H9 (cell line): ENCODE results near the gene THRB. TPM values are rescaled to one million over a fixed set of nuclear protein-coding genes. Genes with fewer than 3 reads are reported as not detected.
A peak's percentile ranks its signal among the peaks of the same experiment; 100 is the strongest.

ENCODE experiments used
- DNase-seq: peaks from one replicate; pipeline ENCODE4 v3.0.0-alpha.2; 2017
- H2AFZ ChIP-seq: one replicate; pipeline ENCODE4 v1.6.1; 2013; ENCODE audit warnings: mild to moderate bottlenecking, low read length, control low read depth, moderate library complexity
- H2AK5ac ChIP-seq: 2 replicates; pipeline ENCODE4 v1.6.1; 2013; ENCODE audit warnings: low read length, control low read depth, mixed read lengths; ENCODE audit not compliant: insufficient read length
- H2BK120ac ChIP-seq: one replicate; pipeline ENCODE4 v1.6.1; 2013; ENCODE audit warnings: low read depth, mild to moderate bottlenecking, low read length, control low read depth, inconsistent platforms; ENCODE audit not compliant: poor library complexity, severe bottlenecking
- H2BK12ac ChIP-seq: 2 replicates; pipeline ENCODE4 v1.6.1; 2013; ENCODE audit warnings: low read length, control low read depth, mixed read lengths, low read depth; ENCODE audit not compliant: insufficient read length
- H2BK15ac ChIP-seq: 2 replicates; pipeline ENCODE4 v1.6.1; 2013; ENCODE audit warnings: low read depth, low read length, control low read depth
- H2BK20ac ChIP-seq: one replicate; pipeline ENCODE4 v1.6.1; 2013; ENCODE audit warnings: low read depth, mild to moderate bottlenecking, low read length, control low read depth, inconsistent platforms; ENCODE audit not compliant: poor library complexity, severe bottlenecking
- H2BK5ac ChIP-seq: 2 replicates; pipeline ENCODE4 v1.6.1; 2013; ENCODE audit warnings: low read length, control low read depth, mixed read lengths; ENCODE audit not compliant: insufficient read length
- H3K14ac ChIP-seq: 2 replicates; pipeline ENCODE4 v1.6.1; 2013; ENCODE audit warnings: low read length, control low read depth; ENCODE audit not compliant: insufficient read depth
- H3K18ac ChIP-seq: 2 replicates; pipeline ENCODE4 v1.6.1; 2013; ENCODE audit warnings: low read depth, mild to moderate bottlenecking, mixed read lengths, low read length, control low read depth; ENCODE audit not compliant: insufficient read length
- H3K23ac ChIP-seq: 2 replicates; pipeline ENCODE4 v1.6.1; 2013; ENCODE audit warnings: low read length, control low read depth, mixed read lengths, low read depth; ENCODE audit not compliant: insufficient read length
- H3K23me2 ChIP-seq: 2 replicates; pipeline ENCODE4 v1.6.1; 2013; ENCODE audit warnings: low read depth, mild to moderate bottlenecking, mixed read lengths, low read length, control low read depth; ENCODE audit not compliant: insufficient read length, poor library complexity, severe bottlenecking
- H3K27ac ChIP-seq: 2 replicates; pipeline ENCODE4 v1.5.1; 2013; ENCODE audit warnings: low read length, control low read depth, mixed read lengths, low read depth; ENCODE audit not compliant: insufficient read length
- H3K27me3 ChIP-seq: 2 replicates; pipeline ENCODE4 v1.6.1; 2013; ENCODE audit warnings: low read length, control low read depth, inconsistent platforms; ENCODE audit not compliant: insufficient read depth
- H3K4ac ChIP-seq: 2 replicates; pipeline ENCODE4 v1.6.1; 2013; ENCODE audit warnings: low read depth, mild to moderate bottlenecking, control low read depth, inconsistent platforms, low read length, moderate library complexity
- H3K4me1 ChIP-seq: 2 replicates; pipeline ENCODE4 v1.6.1; 2013; ENCODE audit warnings: low read length, control low read depth, inconsistent platforms; ENCODE audit not compliant: insufficient read depth
- H3K4me2 ChIP-seq: 2 replicates; pipeline ENCODE4 v1.6.1; 2013; ENCODE audit warnings: low read length, control low read depth, mixed read lengths; ENCODE audit not compliant: insufficient read length, insufficient read depth
- H3K56ac ChIP-seq: 2 replicates; pipeline ENCODE4 v1.6.1; 2013; ENCODE audit warnings: low read depth, mild to moderate bottlenecking, mixed read lengths, low read length, control low read depth; ENCODE audit not compliant: insufficient read length
- H3K79me1 ChIP-seq: 2 replicates; pipeline ENCODE4 v1.6.1; 2013; ENCODE audit warnings: low read depth, mild to moderate bottlenecking, moderate library complexity, low read length, control low read depth, inconsistent platforms; ENCODE audit not compliant: insufficient read depth, poor library complexity, severe bottlenecking
- H3K79me2 ChIP-seq: 2 replicates; pipeline ENCODE4 v1.6.1; 2013; ENCODE audit warnings: low read length, control low read depth, inconsistent platforms; ENCODE audit not compliant: insufficient read depth
- H3K9ac ChIP-seq: 2 replicates; pipeline ENCODE4 v1.6.1; 2013; ENCODE audit warnings: low read length, control low read depth, mixed read lengths; ENCODE audit not compliant: insufficient read length; ENCODE audit errors: extremely low read depth
- H3K9me3 ChIP-seq: one replicate; pipeline ENCODE4 v1.6.1; 2013; ENCODE audit warnings: low read depth, low read length, inconsistent platforms; ENCODE audit not compliant: control insufficient read depth
- H3T11ph ChIP-seq: one replicate; pipeline ENCODE4 v1.6.1; 2013; ENCODE audit warnings: mild to moderate bottlenecking, low read length, control low read depth, inconsistent platforms
- H4K20me1 ChIP-seq: one replicate; pipeline ENCODE4 v1.6.1; 2013; ENCODE audit not compliant: control insufficient read depth, insufficient read length, insufficient read depth
- H4K5ac ChIP-seq: 2 replicates; pipeline ENCODE4 v1.6.1; 2013; ENCODE audit warnings: low read depth, mild to moderate bottlenecking, mixed read lengths, low read length, control low read depth; ENCODE audit not compliant: insufficient read length
- H4K8ac ChIP-seq: replicated peaks from 2 replicates; pipeline ENCODE4 v1.6.1; 2013; ENCODE audit warnings: low read length, control low read depth, mixed read lengths, low read depth; ENCODE audit not compliant: insufficient read length
- H4K91ac ChIP-seq: 2 replicates; pipeline ENCODE4 v1.6.1; 2013; ENCODE audit warnings: low read depth, mild to moderate bottlenecking, moderate library complexity, mixed read lengths, low read length, control low read depth; ENCODE audit not compliant: insufficient read length
- H3K27ac Mint-ChIP-seq, 3 experiments: 2 replicates in 2 of 3; 3 replicates in 1 of 3; pipeline ENCODE4 v1.8.0; 2020 to 2021; ENCODE audit warnings: mixed read lengths in 3 of 3, mild to moderate bottlenecking in 1 of 3, moderate library complexity in 1 of 3
- H3K27me3 Mint-ChIP-seq: 2 replicates; pipeline ENCODE4 v1.8.0; 2021; ENCODE audit warnings: low read depth, mild to moderate bottlenecking, moderate library complexity, mixed read lengths
- H3K36me3 Mint-ChIP-seq, 3 experiments: 2 replicates in 2 of 3; 3 replicates in 1 of 3; pipeline ENCODE4 v1.8.0; 2020 to 2021; ENCODE audit warnings: low read depth in 3 of 3, mixed read lengths in 3 of 3; ENCODE audit not compliant: insufficient read depth in 1 of 3
- H3K4me1 Mint-ChIP-seq, 2 experiments: 2 replicates each; pipeline ENCODE4 v1.8.0; 2020; ENCODE audit warnings: mixed read lengths in 2 of 2
- H3K4me3 Mint-ChIP-seq, 2 experiments: 2 replicates in 1 of 2; 3 replicates in 1 of 2; pipeline ENCODE4 v1.8.0; 2020 to 2021; ENCODE audit warnings: mild to moderate bottlenecking in 2 of 2, mixed read lengths in 2 of 2, moderate library complexity in 1 of 2
- H3K9me3 Mint-ChIP-seq, 2 experiments: 2 replicates in 1 of 2; 3 replicates in 1 of 2; pipeline ENCODE4 v1.8.0; 2020; ENCODE audit warnings: mild to moderate bottlenecking in 2 of 2, mixed read lengths in 2 of 2, moderate library complexity in 1 of 2
- WGBS: extraction: QIAGEN DNeasy Blood & Tissue Kit; methylation state at CpG from one replicate; pipeline ENCODE4 v1.1.7; 2013; ENCODE audit warnings: missing lambda C conversion rate, low lambda C conversion rate, mixed read lengths; ENCODE audit not compliant: insufficient read length; ENCODE audit errors: extremely low coverage; 5-methylcytosine and 5-hydroxymethylcytosine counted together
- total RNA-seq: library from RNA; stranded (reverse); gene quantifications from 2 replicates; pipeline ENCODE4 v1.2.1, GENCODE V29; 2021
- TF ChIP-seq, protein P1 (sequence below): fragments of 200-600 bp; sonication (generic); conservative IDR thresholded peaks from 3 replicates; pipeline ENCODE4 v1.8.0; 2021; ENCODE audit warnings: antibody characterized with exemption, mild to moderate bottlenecking

THRB gene
- total RNA-seq, 1 experiment from 2014 or later: 8.6 TPM

DNA sequence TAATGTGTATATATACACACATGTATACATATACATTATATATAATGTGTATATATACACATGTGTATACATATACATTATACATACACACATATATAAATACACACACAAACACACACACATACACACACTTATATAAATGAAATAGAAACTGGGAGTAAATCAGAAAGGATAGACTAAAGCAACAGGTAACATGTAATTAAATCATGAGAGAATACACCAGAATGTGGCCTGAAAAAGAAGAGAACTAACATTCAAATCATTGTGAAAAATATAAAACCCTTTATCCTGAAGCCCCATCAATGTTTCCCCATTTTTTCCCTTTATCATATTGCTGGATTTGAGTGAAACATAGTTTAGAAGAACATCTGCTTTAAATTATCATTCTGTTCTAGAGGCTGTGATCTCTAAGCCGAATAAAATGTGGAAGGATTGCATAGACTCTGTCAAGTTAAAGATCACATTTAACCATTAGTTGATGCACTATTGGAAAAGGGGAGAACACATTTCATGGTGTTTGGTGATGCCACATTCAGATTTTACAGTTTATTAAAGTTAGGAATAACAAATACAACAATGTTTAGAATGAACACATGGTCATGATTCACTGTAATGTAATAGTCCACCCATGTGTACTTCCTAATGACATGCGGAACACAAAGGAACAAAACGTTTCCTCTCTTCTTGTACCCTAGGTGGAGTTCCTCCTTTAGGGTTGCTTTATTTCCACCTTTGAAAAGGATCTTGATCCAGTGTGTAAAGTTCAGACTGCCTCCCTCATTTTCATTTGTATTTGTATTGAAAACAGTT, 12.5 kb upstream of the THRB start:
- H4K20me1 ChIP-seq: no peaks in the 10 kb centered on the region
- H3K4me1 ChIP-seq: 0 out of 2 replicates have a peak, but pooled peaks cover 3% of the 10 kb centered on the region
- H3K23me2 ChIP-seq: no peaks in the 10 kb centered on the region
- no peak overlapping the region for H3K4me2 ChIP-seq
- no peak overlapping the region for H3T11ph ChIP-seq
- no peaks in the 10 kb centered on the region for H3K79me2 ChIP-seq
- Mint-ChIP-seq H3K27ac (peak overlapping the region in 1 of 3 experiments; percentile 19; a peak in 1 of 7 replicates), H3K9me3 (no peaks in the 10 kb centered on the region; a peak in 1 of 5 replicates), H3K27me3 (no peaks in the 10 kb centered on the region), H3K4me1 (peaks cover 12 to 13% of the 10 kb centered on the region in 2 experiments), H3K4me3 (no peak overlapping the region), H3K36me3 (no peaks in the 10 kb centered on the region)
- no peak overlapping the region for H2AK5ac ChIP-seq
- H3K4ac ChIP-seq: no peak overlapping the region
- no peak overlapping the region for H3K23ac ChIP-seq
- no peak overlapping the region for H3K27ac ChIP-seq
- no peak overlapping the region for H2BK12ac ChIP-seq
- no CpG with 5 or more reads among the region's 3 CpGs for WGBS
- DNase-seq: no peak
- H2AFZ ChIP-seq: no peak overlapping the region
- H3K79me1 ChIP-seq: no peaks in the 10 kb centered on the region
- no peaks in the 10 kb centered on the region for H3K27me3 ChIP-seq
- H4K5ac ChIP-seq: no peak overlapping the region
- no peak overlapping the region for H2BK120ac ChIP-seq
- no peak overlapping the region for H4K91ac ChIP-seq
- no peak overlapping the region for H2BK15ac ChIP-seq
- no peak overlapping the region for H3K14ac ChIP-seq
- no peak overlapping the region for H3K18ac ChIP-seq
- H2BK20ac ChIP-seq: no peak overlapping the region
- H2BK5ac ChIP-seq: no peak overlapping the region
- H3K56ac ChIP-seq: no peak overlapping the region
- TF ChIP-seq, protein P1, sequence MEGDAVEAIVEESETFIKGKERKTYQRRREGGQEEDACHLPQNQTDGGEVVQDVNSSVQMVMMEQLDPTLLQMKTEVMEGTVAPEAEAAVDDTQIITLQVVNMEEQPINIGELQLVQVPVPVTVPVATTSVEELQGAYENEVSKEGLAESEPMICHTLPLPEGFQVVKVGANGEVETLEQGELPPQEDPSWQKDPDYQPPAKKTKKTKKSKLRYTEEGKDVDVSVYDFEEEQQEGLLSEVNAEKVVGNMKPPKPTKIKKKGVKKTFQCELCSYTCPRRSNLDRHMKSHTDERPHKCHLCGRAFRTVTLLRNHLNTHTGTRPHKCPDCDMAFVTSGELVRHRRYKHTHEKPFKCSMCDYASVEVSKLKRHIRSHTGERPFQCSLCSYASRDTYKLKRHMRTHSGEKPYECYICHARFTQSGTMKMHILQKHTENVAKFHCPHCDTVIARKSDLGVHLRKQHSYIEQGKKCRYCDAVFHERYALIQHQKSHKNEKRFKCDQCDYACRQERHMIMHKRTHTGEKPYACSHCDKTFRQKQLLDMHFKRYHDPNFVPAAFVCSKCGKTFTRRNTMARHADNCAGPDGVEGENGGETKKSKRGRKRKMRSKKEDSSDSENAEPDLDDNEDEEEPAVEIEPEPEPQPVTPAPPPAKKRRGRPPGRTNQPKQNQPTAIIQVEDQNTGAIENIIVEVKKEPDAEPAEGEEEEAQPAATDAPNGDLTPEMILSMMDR: no peak
- H3K9ac ChIP-seq: no peak overlapping the region
- no peaks in the 10 kb centered on the region for H3K9me3 ChIP-seq
- no peak overlapping the region for H4K8ac ChIP-seq
